H9 (cell line): ENCODE measurements around the gene PPP1R18. TPM values are rescaled to one million over a fixed set of nuclear protein-coding genes. Genes with fewer than 3 reads are reported as not detected.

Source experiments
- DNase-seq: peaks from one replicate; pipeline ENCODE4 v3.0.0-alpha.2; 2017
- H2AFZ ChIP-seq: one replicate; pipeline ENCODE4 v1.6.1; 2013; ENCODE audit warnings: mild to moderate bottlenecking, low read length, control low read depth, moderate library complexity
- H2AK5ac ChIP-seq: 2 replicates; pipeline ENCODE4 v1.6.1; 2013; ENCODE audit warnings: low read length, control low read depth, mixed read lengths; ENCODE audit not compliant: insufficient read length
- H2BK120ac ChIP-seq: one replicate; pipeline ENCODE4 v1.6.1; 2013; ENCODE audit warnings: low read depth, mild to moderate bottlenecking, low read length, control low read depth, inconsistent platforms; ENCODE audit not compliant: poor library complexity, severe bottlenecking
- H2BK12ac ChIP-seq: 2 replicates; pipeline ENCODE4 v1.6.1; 2013; ENCODE audit warnings: low read length, control low read depth, mixed read lengths, low read depth; ENCODE audit not compliant: insufficient read length
- H2BK15ac ChIP-seq: 2 replicates; pipeline ENCODE4 v1.6.1; 2013; ENCODE audit warnings: low read depth, low read length, control low read depth
- H2BK20ac ChIP-seq: one replicate; pipeline ENCODE4 v1.6.1; 2013; ENCODE audit warnings: low read depth, mild to moderate bottlenecking, low read length, control low read depth, inconsistent platforms; ENCODE audit not compliant: poor library complexity, severe bottlenecking
- H2BK5ac ChIP-seq: 2 replicates; pipeline ENCODE4 v1.6.1; 2013; ENCODE audit warnings: low read length, control low read depth, mixed read lengths; ENCODE audit not compliant: insufficient read length
- H3K14ac ChIP-seq: 2 replicates; pipeline ENCODE4 v1.6.1; 2013; ENCODE audit warnings: low read length, control low read depth; ENCODE audit not compliant: insufficient read depth
- H3K18ac ChIP-seq: 2 replicates; pipeline ENCODE4 v1.6.1; 2013; ENCODE audit warnings: low read depth, mild to moderate bottlenecking, mixed read lengths, low read length, control low read depth; ENCODE audit not compliant: insufficient read length
- H3K23ac ChIP-seq: 2 replicates; pipeline ENCODE4 v1.6.1; 2013; ENCODE audit warnings: low read length, control low read depth, mixed read lengths, low read depth; ENCODE audit not compliant: insufficient read length
- H3K23me2 ChIP-seq: 2 replicates; pipeline ENCODE4 v1.6.1; 2013; ENCODE audit warnings: low read depth, mild to moderate bottlenecking, mixed read lengths, low read length, control low read depth; ENCODE audit not compliant: insufficient read length, poor library complexity, severe bottlenecking
- H3K27ac ChIP-seq: 2 replicates; pipeline ENCODE4 v1.5.1; 2013; ENCODE audit warnings: low read length, control low read depth, mixed read lengths, low read depth; ENCODE audit not compliant: insufficient read length
- H3K27me3 ChIP-seq: 2 replicates; pipeline ENCODE4 v1.6.1; 2013; ENCODE audit warnings: low read length, control low read depth, inconsistent platforms; ENCODE audit not compliant: insufficient read depth
- H3K4ac ChIP-seq: 2 replicates; pipeline ENCODE4 v1.6.1; 2013; ENCODE audit warnings: low read depth, mild to moderate bottlenecking, control low read depth, inconsistent platforms, low read length, moderate library complexity
- H3K4me1 ChIP-seq: 2 replicates; pipeline ENCODE4 v1.6.1; 2013; ENCODE audit warnings: low read length, control low read depth, inconsistent platforms; ENCODE audit not compliant: insufficient read depth
- H3K4me2 ChIP-seq: 2 replicates; pipeline ENCODE4 v1.6.1; 2013; ENCODE audit warnings: low read length, control low read depth, mixed read lengths; ENCODE audit not compliant: insufficient read length, insufficient read depth
- H3K56ac ChIP-seq: 2 replicates; pipeline ENCODE4 v1.6.1; 2013; ENCODE audit warnings: low read depth, mild to moderate bottlenecking, mixed read lengths, low read length, control low read depth; ENCODE audit not compliant: insufficient read length
- H3K79me1 ChIP-seq: 2 replicates; pipeline ENCODE4 v1.6.1; 2013; ENCODE audit warnings: low read depth, mild to moderate bottlenecking, moderate library complexity, low read length, control low read depth, inconsistent platforms; ENCODE audit not compliant: insufficient read depth, poor library complexity, severe bottlenecking
- H3K79me2 ChIP-seq: 2 replicates; pipeline ENCODE4 v1.6.1; 2013; ENCODE audit warnings: low read length, control low read depth, inconsistent platforms; ENCODE audit not compliant: insufficient read depth
- H3K9ac ChIP-seq: 2 replicates; pipeline ENCODE4 v1.6.1; 2013; ENCODE audit warnings: low read length, control low read depth, mixed read lengths; ENCODE audit not compliant: insufficient read length; ENCODE audit errors: extremely low read depth
- H3K9me3 ChIP-seq: one replicate; pipeline ENCODE4 v1.6.1; 2013; ENCODE audit warnings: low read depth, low read length, inconsistent platforms; ENCODE audit not compliant: control insufficient read depth
- H3T11ph ChIP-seq: one replicate; pipeline ENCODE4 v1.6.1; 2013; ENCODE audit warnings: mild to moderate bottlenecking, low read length, control low read depth, inconsistent platforms
- H4K20me1 ChIP-seq: one replicate; pipeline ENCODE4 v1.6.1; 2013; ENCODE audit not compliant: control insufficient read depth, insufficient read length, insufficient read depth
- H4K5ac ChIP-seq: 2 replicates; pipeline ENCODE4 v1.6.1; 2013; ENCODE audit warnings: low read depth, mild to moderate bottlenecking, mixed read lengths, low read length, control low read depth; ENCODE audit not compliant: insufficient read length
- H4K8ac ChIP-seq: replicated peaks from 2 replicates; pipeline ENCODE4 v1.6.1; 2013; ENCODE audit warnings: low read length, control low read depth, mixed read lengths, low read depth; ENCODE audit not compliant: insufficient read length
- H4K91ac ChIP-seq: 2 replicates; pipeline ENCODE4 v1.6.1; 2013; ENCODE audit warnings: low read depth, mild to moderate bottlenecking, moderate library complexity, mixed read lengths, low read length, control low read depth; ENCODE audit not compliant: insufficient read length
- H3K27ac Mint-ChIP-seq, 3 experiments: 2 replicates in 2 of 3; 3 replicates in 1 of 3; pipeline ENCODE4 v1.8.0; 2020 to 2021; ENCODE audit warnings: mixed read lengths in 3 of 3, mild to moderate bottlenecking in 1 of 3, moderate library complexity in 1 of 3
- H3K27me3 Mint-ChIP-seq: 2 replicates; pipeline ENCODE4 v1.8.0; 2021; ENCODE audit warnings: low read depth, mild to moderate bottlenecking, moderate library complexity, mixed read lengths
- H3K36me3 Mint-ChIP-seq, 3 experiments: 2 replicates in 2 of 3; 3 replicates in 1 of 3; pipeline ENCODE4 v1.8.0; 2020 to 2021; ENCODE audit warnings: low read depth in 3 of 3, mixed read lengths in 3 of 3; ENCODE audit not compliant: insufficient read depth in 1 of 3
- H3K4me1 Mint-ChIP-seq, 2 experiments: 2 replicates each; pipeline ENCODE4 v1.8.0; 2020; ENCODE audit warnings: mixed read lengths in 2 of 2
- H3K4me3 Mint-ChIP-seq, 2 experiments: 2 replicates in 1 of 2; 3 replicates in 1 of 2; pipeline ENCODE4 v1.8.0; 2020 to 2021; ENCODE audit warnings: mild to moderate bottlenecking in 2 of 2, mixed read lengths in 2 of 2, moderate library complexity in 1 of 2
- H3K9me3 Mint-ChIP-seq, 2 experiments: 2 replicates in 1 of 2; 3 replicates in 1 of 2; pipeline ENCODE4 v1.8.0; 2020; ENCODE audit warnings: mild to moderate bottlenecking in 2 of 2, mixed read lengths in 2 of 2, moderate library complexity in 1 of 2
- CTCF ChIP-seq: fragments of 200-600 bp; sonication (generic); conservative IDR thresholded peaks from 3 replicates; pipeline ENCODE4 v1.8.0; 2021; ENCODE audit warnings: antibody characterized with exemption, mild to moderate bottlenecking
- WGBS: extraction: QIAGEN DNeasy Blood & Tissue Kit; methylation state at CpG from one replicate; pipeline ENCODE4 v1.1.7; 2013; ENCODE audit warnings: missing lambda C conversion rate, low lambda C conversion rate, mixed read lengths; ENCODE audit not compliant: insufficient read length; ENCODE audit errors: extremely low coverage; 5-methylcytosine and 5-hydroxymethylcytosine counted together
- total RNA-seq: library from RNA; stranded (reverse); gene quantifications from 2 replicates; pipeline ENCODE4 v1.2.1, GENCODE V29; 2021

Gene PPP1R18
- total RNA-seq, 1 experiment from 2014 or later = 28.0 TPM

DNA sequence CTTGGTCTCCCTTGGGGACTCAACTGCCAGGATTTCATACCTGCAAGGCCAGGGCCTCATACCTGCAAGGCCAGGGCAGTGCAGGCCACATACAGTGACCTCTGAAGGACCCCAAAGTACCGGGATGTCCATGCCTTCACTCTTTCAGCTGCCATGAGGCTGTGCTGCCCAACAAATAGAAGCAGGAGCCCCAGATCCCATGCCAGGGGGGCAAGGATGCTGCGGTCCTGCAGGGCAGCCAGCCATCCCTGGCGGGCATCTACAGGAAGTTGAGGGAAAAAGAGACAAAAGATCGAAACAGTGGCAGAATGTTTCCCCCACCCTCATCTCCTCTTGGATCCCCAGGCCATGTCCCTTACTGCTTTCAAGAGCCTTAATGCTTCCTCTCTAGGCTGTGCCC is 3.5 kb upstream of the PPP1R18 start:
- Histone ChIP-seq H3K4ac (no peak overlapping the region), H3K56ac (no peak overlapping the region), H2BK15ac (no peak overlapping the region), H3K9me3 (no peaks in the 10 kb centered on the region), H2AFZ (no peak overlapping the region), H2BK120ac (no peak overlapping the region), H4K5ac (no peak overlapping the region), H3T11ph (no peak overlapping the region), H2AK5ac (no peak overlapping the region), H4K8ac (no peak overlapping the region), H3K9ac (peak overlapping the region; percentile 54), H4K91ac (no peak overlapping the region), H3K79me2 (peaks cover 2% of the 10 kb centered on the region; the same call in 1 of the 2 replicates), H2BK12ac (no peak overlapping the region), H3K18ac (no peak overlapping the region), H4K20me1 (no peaks in the 10 kb centered on the region), H2BK5ac (no peak overlapping the region), H2BK20ac (no peak overlapping the region), H3K4me1 (peaks cover 3% of the 10 kb centered on the region; the same call in 1 of the 2 replicates), H3K4me2 (peak overlapping the region; percentile 89), H3K79me1 (no peaks in the 10 kb centered on the region), H3K23ac (no peak overlapping the region), H3K27ac (no peak overlapping the region), H3K23me2 (peaks cover 29% of the 10 kb centered on the region), H3K14ac (no peak overlapping the region), H3K27me3 (no peaks in the 10 kb centered on the region)
- WGBS = no CpG with 5 or more reads among the region's 4 CpGs
- peaks cover 4 to 19% (median 14%) of the 10 kb centered on the region in 3 experiments; a peak in 5 of 7 replicates for H3K36me3 Mint-ChIP-seq
- no peak for DNase-seq
- H3K27me3 Mint-ChIP-seq = peaks cover 3% of the 10 kb centered on the region; the same call in 1 of the 2 replicates
- H3K4me1 Mint-ChIP-seq = peaks cover 46 to 49% of the 10 kb centered on the region in 2 experiments
- peak overlapping the region; percentile 77 to 90 (median 88); a peak in 6 of 7 replicates for H3K27ac Mint-ChIP-seq
- H3K9me3 Mint-ChIP-seq = no peaks in the 10 kb centered on the region
- H3K4me3 Mint-ChIP-seq = peak overlapping the region; percentile 88 to 90
- TF ChIP-seq CTCF = no peak
